HCEC 1CT (cell line): ENCODE data around the gene SGCD.

ENCODE experiments used
- DNase-seq: peaks from one replicate; pipeline ENCODE4 v3.0.0-alpha.2; 2017

Gene SGCD

GRCh38 chr5:156802501-156802900, 475.5 kb downstream of the SGCD start:
- DNase-seq: no peak

- DNase-seq: no peak
Observed at GRCh38 chr5:156803404-156803803, 476.4 kb downstream of the SGCD start.

GRCh38 chr5:156812959-156813358, 486.0 kb downstream of the SGCD start:
- DNase-seq: no peak

GRCh38 chr5:156815988-156816599, 489.1 kb downstream of the SGCD start:
- DNase-seq: peak; percentile 7
